IPS-18a (cell line): ENCODE data around the gene SERPINB12.

Source experiments
- H3K27ac ChIP-seq: one replicate; pipeline ENCODE4 v1.5.1; 2013; ENCODE audit warnings: low read length
- H3K27me3 ChIP-seq: one replicate; pipeline ENCODE4 v1.6.1; 2013; ENCODE audit warnings: mild to moderate bottlenecking, low read length; ENCODE audit not compliant: control insufficient read depth, insufficient read depth
- H3K36me3 ChIP-seq: one replicate; pipeline ENCODE4 v1.6.1; 2013; ENCODE audit warnings: low read depth, low read length; ENCODE audit not compliant: control insufficient read depth
- H3K4me1 ChIP-seq: one replicate; pipeline ENCODE4 v1.6.1; 2013; ENCODE audit warnings: low read depth, low read length; ENCODE audit not compliant: control insufficient read depth
- H3K4me3 ChIP-seq: one replicate; pipeline ENCODE4 v1.5.1; 2013; ENCODE audit warnings: low read length
- H3K9ac ChIP-seq: one replicate; pipeline ENCODE4 v1.6.1; 2013; ENCODE audit warnings: mild to moderate bottlenecking, low read length, moderate library complexity
- H3K9me3 ChIP-seq: one replicate; pipeline ENCODE4 v1.6.1; 2013; ENCODE audit warnings: low read depth, low read length; ENCODE audit not compliant: control insufficient read depth

Gene SERPINB12

GRCh38 chr18:63520053-63520685 lies 22.0 kb upstream of the SERPINB12 start:
- Histone ChIP-seq H3K27ac (no peak overlapping the region), H3K9ac (no peak overlapping the region), H3K4me1 (peaks cover 7% of the 10 kb centered on the region), H3K4me3 (no peak overlapping the region), H3K27me3 (no peaks in the 10 kb centered on the region), H3K9me3 (no peaks in the 10 kb centered on the region), H3K36me3 (no peaks in the 10 kb centered on the region)

DNA sequence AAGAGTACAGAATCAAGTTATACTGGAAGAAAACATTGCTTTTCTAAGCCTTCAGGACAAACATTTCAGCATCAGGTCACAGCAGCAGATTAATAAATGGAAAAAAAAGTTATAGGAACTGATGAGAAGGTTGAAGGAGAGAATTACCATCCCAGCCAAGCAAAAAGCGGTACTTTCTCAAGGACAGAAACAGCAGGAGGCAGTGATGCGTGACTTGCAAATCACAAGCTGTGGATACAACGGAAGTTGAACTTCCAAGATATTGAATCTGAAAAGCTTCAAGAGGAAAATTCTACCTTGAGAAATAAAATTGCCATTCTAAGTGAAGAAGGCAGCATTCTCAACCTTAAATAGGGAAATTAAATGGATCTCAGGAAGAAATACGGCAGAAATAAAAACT lies 18.5 kb upstream of the SERPINB12 start:
- Histone ChIP-seq H3K4me1 (peaks cover 7% of the 10 kb centered on the region), H3K36me3 (no peaks in the 10 kb centered on the region), H3K4me3 (no peak overlapping the region), H3K27ac (no peak overlapping the region), H3K27me3 (no peaks in the 10 kb centered on the region), H3K9me3 (no peaks in the 10 kb centered on the region), H3K9ac (no peak overlapping the region)

DNA sequence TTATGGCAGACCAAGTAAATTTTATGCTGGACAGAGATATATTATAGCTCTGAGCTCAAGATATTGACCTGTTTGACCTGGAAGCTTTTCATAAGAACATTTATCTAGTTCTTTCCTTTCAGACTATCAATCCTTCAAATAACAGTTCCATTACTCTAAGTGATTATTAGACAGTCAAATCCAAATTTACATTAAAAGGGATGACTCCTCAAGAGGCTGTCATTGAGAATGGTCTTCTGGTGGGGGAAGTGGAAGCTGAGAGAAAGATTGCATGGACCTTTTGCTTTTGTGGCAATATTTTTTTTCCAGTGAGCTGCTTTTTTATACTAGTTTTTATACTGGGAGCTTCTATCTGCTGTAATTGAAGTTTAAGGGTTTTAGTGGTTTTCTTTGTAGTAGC lies 14.9 kb upstream of the SERPINB12 start:
- no peaks in the 10 kb centered on the region for H3K36me3 ChIP-seq
- H3K4me1 ChIP-seq, result peaks cover 7% of the 10 kb centered on the region
- H3K27ac ChIP-seq, result no peak overlapping the region
- no peak overlapping the region for H3K9ac ChIP-seq
- no peak overlapping the region for H3K4me3 ChIP-seq
- no peaks in the 10 kb centered on the region for H3K9me3 ChIP-seq
- H3K27me3 ChIP-seq, result no peaks in the 10 kb centered on the region

GRCh38 chr18:63528863-63529492 lies 13.2 kb upstream of the SERPINB12 start:
- H3K9ac ChIP-seq, result no peak overlapping the region

GRCh38 chr18:63532471-63532870 lies 9.7 kb upstream of the SERPINB12 start:
- H3K4me3 ChIP-seq, result no peak overlapping the region
- no peak overlapping the region for H3K9ac ChIP-seq
- H3K27me3 ChIP-seq, result no peaks in the 10 kb centered on the region
- no peaks in the 10 kb centered on the region for H3K4me1 ChIP-seq
- no peaks in the 10 kb centered on the region for H3K36me3 ChIP-seq
- no peak overlapping the region for H3K27ac ChIP-seq
- H3K9me3 ChIP-seq, result no peaks in the 10 kb centered on the region

More at GRCh38 chr18:63528863-63529492, 13.2 kb upstream of the SERPINB12 start:
- Histone ChIP-seq H3K4me1 (no peaks in the 10 kb centered on the region), H3K4me3 (no peak overlapping the region), H3K27me3 (no peaks in the 10 kb centered on the region), H3K27ac (no peak overlapping the region), H3K36me3 (no peaks in the 10 kb centered on the region), H3K9me3 (no peaks in the 10 kb centered on the region)

DNA sequence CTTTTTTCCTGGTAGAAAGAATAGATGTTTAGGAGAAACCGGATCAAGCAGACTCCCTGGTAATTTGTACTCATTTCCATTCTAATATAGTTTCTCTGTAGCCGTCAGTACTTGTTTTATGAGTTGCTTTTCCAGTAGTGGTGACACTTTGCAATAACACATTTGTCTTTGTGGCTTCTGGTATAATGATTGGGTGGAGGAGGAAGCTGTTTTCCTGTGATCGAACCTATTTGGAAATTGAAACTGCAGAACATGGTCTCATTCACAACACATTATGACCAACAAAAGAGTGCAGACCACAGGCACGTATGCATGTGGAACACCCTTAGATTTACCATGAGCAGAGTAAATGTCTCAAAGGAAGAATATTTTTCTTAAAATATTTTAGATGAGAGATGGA lies 7.6 kb upstream of the SERPINB12 start:
- H3K9ac ChIP-seq, result no peak overlapping the region

DNA sequence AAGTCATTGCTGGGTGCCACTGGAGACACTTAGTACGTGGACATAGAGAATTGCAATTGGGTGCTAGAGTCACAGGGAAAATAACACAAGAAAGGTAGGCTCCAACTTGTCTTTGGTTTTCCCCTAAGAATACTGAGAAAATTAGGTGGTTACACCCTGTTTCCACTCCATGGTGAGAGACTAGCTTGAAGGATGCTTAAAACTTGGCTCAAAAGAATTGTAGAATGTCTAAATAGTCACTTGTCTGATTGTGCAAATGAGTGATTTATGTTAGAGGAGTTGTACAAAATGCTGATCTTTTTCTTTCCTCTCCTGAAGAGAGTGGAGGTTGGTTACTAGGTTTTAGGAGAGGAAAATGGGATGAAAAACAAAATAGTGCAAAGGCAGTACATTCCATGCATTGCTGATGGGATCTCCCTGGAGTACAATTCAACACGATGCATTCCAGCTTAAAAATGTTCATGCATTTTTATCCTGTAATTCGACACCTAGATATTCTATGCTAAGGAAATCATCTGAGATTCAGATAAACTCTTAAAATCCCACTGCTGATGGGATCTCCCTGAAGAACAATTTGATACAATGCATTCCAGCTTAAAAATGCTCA lies 2.2 kb upstream of the SERPINB12 start:
- no peaks in the 10 kb centered on the region for H3K36me3 ChIP-seq
- peaks cover 7% of the 10 kb centered on the region for H3K4me1 ChIP-seq
- no peak overlapping the region for H3K27ac ChIP-seq
- no peaks in the 10 kb centered on the region for H3K9me3 ChIP-seq
- H3K4me3 ChIP-seq, result no peak overlapping the region
- no peak overlapping the region for H3K9ac ChIP-seq
- no peaks in the 10 kb centered on the region for H3K27me3 ChIP-seq

More for the DNA sequence above, 7.6 kb upstream of the SERPINB12 start:
- no peaks in the 10 kb centered on the region for H3K27me3 ChIP-seq
- H3K36me3 ChIP-seq, result no peaks in the 10 kb centered on the region
- no peak overlapping the region for H3K4me3 ChIP-seq
- H3K4me1 ChIP-seq, result no peaks in the 10 kb centered on the region
- H3K27ac ChIP-seq, result no peak overlapping the region
- no peaks in the 10 kb centered on the region for H3K9me3 ChIP-seq

- no peak overlapping the region for H3K9ac ChIP-seq
- no peak overlapping the region for H3K27ac ChIP-seq
- no peaks in the 10 kb centered on the region for H3K27me3 ChIP-seq
- no peaks in the 10 kb centered on the region for H3K9me3 ChIP-seq
- no peak overlapping the region for H3K4me3 ChIP-seq
- H3K4me1 ChIP-seq, result peaks cover 7% of the 10 kb centered on the region
- H3K36me3 ChIP-seq, result no peaks in the 10 kb centered on the region
Observed at GRCh38 chr18:63544017-63544416, 1.8 kb downstream of the SERPINB12 start.

DNA sequence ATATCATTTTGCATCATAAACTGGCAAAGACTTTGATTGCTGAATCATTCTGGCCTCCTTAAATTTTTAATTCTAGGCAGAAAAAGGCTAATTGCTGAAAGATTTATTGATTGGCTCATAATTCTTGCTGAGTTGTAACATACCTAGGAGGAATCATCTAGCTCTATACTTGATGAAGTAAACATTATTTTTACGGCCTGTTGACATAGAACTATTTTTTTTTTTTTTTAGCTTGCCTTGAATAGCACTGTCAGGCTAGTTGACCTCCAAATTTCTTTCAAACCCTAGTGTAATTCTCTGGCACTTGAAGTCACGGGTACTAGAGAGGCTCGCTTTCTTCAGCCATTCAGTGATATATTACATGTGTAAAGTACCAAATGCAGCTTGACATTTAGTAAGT lies 2.8 kb downstream of the SERPINB12 start:
- H3K9me3 ChIP-seq, result no peaks in the 10 kb centered on the region
- no peak overlapping the region for H3K27ac ChIP-seq
- H3K4me1 ChIP-seq, result peaks cover 5% of the 10 kb centered on the region
- no peak overlapping the region for H3K4me3 ChIP-seq
- no peak overlapping the region for H3K9ac ChIP-seq
- H3K36me3 ChIP-seq, result no peaks in the 10 kb centered on the region
- H3K27me3 ChIP-seq, result no peaks in the 10 kb centered on the region

DNA sequence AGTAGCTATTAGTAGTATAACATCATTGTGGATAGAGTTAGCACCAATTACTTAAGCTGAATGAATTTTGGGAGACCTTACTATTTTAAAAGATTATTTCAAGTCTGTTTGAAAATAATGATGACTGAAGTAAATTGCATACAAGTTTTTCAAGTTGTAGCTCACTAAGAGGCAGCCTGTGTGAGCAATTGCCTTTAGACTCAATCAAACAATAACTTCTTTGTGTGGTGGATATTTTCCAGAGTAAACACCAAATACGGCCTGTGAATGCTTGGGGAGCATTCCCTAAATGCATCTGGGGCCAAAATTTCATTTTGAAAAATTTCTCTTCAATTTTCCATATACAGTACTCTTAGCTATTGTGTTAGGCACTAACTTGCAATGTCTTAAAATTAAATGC lies 7.9 kb downstream of the SERPINB12 start:
- H3K4me3 ChIP-seq, result no peak overlapping the region
- H3K9ac ChIP-seq, result no peak overlapping the region
- H3K9me3 ChIP-seq, result no peaks in the 10 kb centered on the region
- no peaks in the 10 kb centered on the region for H3K36me3 ChIP-seq
- no peaks in the 10 kb centered on the region for H3K27me3 ChIP-seq
- no peak overlapping the region for H3K27ac ChIP-seq
- H3K4me1 ChIP-seq, result no peaks in the 10 kb centered on the region

DNA sequence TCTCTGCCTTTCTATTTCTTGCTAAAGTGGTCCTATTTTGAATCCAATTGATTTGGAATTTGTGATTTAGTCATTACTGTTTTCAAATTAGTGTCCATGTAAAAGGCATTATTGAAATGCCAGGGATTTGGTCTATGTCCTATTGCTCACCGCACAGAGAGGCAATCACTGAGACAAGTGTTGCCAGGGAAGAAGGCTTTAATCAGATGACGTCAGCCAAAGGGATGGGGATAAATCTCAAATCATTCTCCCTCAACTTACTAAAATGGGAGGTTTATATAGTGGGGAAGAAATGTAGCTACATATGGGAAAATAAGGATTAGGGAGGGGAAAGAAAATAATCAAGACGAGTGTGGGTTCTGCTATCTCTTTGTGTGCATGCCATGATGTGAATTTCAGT lies 9.6 kb downstream of the SERPINB12 start:
- H3K4me3 ChIP-seq, result no peak overlapping the region

GRCh38 chr18:63552581-63552980 lies 10.4 kb downstream of the SERPINB12 start:
- Histone ChIP-seq H3K9me3 (no peaks in the 10 kb centered on the region), H3K9ac (no peak overlapping the region), H3K4me3 (no peak overlapping the region), H3K27me3 (no peaks in the 10 kb centered on the region), H3K4me1 (no peaks in the 10 kb centered on the region), H3K36me3 (no peaks in the 10 kb centered on the region), H3K27ac (no peak overlapping the region)

More for the DNA sequence above, 9.6 kb downstream of the SERPINB12 start:
- H3K27me3 ChIP-seq, result no peaks in the 10 kb centered on the region
- H3K27ac ChIP-seq, result no peak overlapping the region
- H3K9ac ChIP-seq, result no peak overlapping the region
- H3K9me3 ChIP-seq, result no peaks in the 10 kb centered on the region
- H3K4me1 ChIP-seq, result no peaks in the 10 kb centered on the region
- no peaks in the 10 kb centered on the region for H3K36me3 ChIP-seq
